ENCODE data around the gene FOXO1.

DNA sequence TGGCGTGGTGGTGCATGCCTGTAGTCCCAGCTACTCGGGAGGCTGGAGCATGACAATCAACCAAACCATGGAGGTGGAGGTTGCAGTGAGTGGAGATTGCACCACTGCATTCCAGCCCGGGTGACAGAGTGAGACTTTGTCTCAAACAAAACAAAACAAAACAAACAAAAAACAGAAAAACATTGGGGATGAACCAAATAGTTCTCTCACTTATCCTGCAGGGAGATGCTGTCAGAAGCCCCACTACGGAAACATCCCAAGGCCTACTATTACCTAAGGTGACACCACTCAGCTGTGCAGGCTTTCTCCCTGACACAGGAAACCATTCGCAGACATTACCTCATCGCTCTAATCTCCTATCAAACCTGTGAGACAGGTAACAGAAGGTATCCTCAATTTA, 113.5 kb downstream of the FOXO1 start:
- no peak for TF ChIP-seq CTCF (IDR thresholded peaks at IDR 0.05; ENCODE audit: low read depth, low read length)
- TF ChIP-seq, protein P1, sequence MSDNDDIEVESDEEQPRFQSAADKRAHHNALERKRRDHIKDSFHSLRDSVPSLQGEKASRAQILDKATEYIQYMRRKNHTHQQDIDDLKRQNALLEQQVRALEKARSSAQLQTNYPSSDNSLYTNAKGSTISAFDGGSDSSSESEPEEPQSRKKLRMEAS (IDR thresholded peaks at IDR 0.05; ENCODE audit: low read depth, low read length): no peak
- no peak for TF ChIP-seq POLR2A (IDR thresholded peaks at IDR 0.05; ENCODE audit: extremely low read depth, insufficient read length)
- TF ChIP-seq MYC (IDR thresholded peaks at IDR 0.05; ENCODE audit: low read depth, low read length): no peak
